Sigmoid colon (tissue), 7 donors: Measurements from ENCODE around the gene ZNF672. TPM values are rescaled to one million over a fixed set of nuclear protein-coding genes. Genes with fewer than 3 reads are reported as not detected.

Experiments used
- DNase-seq: peaks from one replicate; pipeline ENCODE4 v3.0.0-alpha.2; 2019
- H3K27ac ChIP-seq, 4 donors: fragments of 200-600 bp; sonication (generic); one replicate each; pipeline ENCODE4 v1.5.1; 2016 to 2019; ENCODE audit warnings: mild to moderate bottlenecking in 1 of 4
- H3K27me3 ChIP-seq, 3 donors: fragments of 200-600 bp; sonication (generic); one replicate each; pipeline ENCODE4 v1.5.1; 2019; ENCODE audit warnings: mild to moderate bottlenecking in 1 of 3
- H3K36me3 ChIP-seq, 4 donors: fragments of 200-600 bp; sonication (generic); one replicate each; pipeline ENCODE4 v1.5.1; 2016 to 2019
- H3K4me1 ChIP-seq, 4 donors: fragments of 200-600 bp; sonication (generic); one replicate each; pipeline ENCODE4 v1.5.1; 2017 to 2019
- H3K4me3 ChIP-seq, 4 donors: fragments of 200-600 bp; sonication (generic); one replicate each; pipeline ENCODE4 v1.5.1; 2017 to 2019; ENCODE audit warnings: mild to moderate bottlenecking in 2 of 4, moderate library complexity in 1 of 4
- H3K9me3 ChIP-seq, 4 donors: fragments of 200-600 bp in 3 of 4; sonication (generic) in 3 of 4; one replicate each; pipeline versions ENCODE4 v1.5.1 to v1.6.1; 2013 to 2019
- CTCF ChIP-seq, 4 experiments: fragments of 450-650 bp in 3 of 4; fragments of 200-600 bp in 1 of 4; IDR thresholded peaks; one replicate each; pipeline ENCODE4 v1.5.1; 2016 to 2019; ENCODE audit warnings: antibody characterized with exemption in 4 of 4, mild to moderate bottlenecking in 3 of 4, moderate library complexity in 2 of 4
- EP300 ChIP-seq, 4 donors: sonication (generic); formaldehyde crosslinking; IDR thresholded peaks; one replicate each; pipeline ENCODE4 v1.6.1; 2017; ENCODE audit warnings: antibody characterized with exemption in 4 of 4
- POLR2A ChIP-seq, 2 donors: fragments of 450-650 bp; IDR thresholded peaks; one replicate each; pipeline ENCODE4 v1.6.1; 2016; ENCODE audit warnings: antibody characterized with exemption in 2 of 2, mild to moderate bottlenecking in 2 of 2, moderate library complexity in 2 of 2
- POLR2AphosphoS5 ChIP-seq, 4 donors: sonication (generic); formaldehyde crosslinking; IDR thresholded peaks; one replicate each; pipeline ENCODE4 v1.6.1; 2017; ENCODE audit warnings: antibody characterized with exemption in 4 of 4
- WGBS, 2 donors: extraction: QIAGEN DNeasy Blood & Tissue Kit; methylation state at CpG; one replicate each; pipeline ENCODE4 v1.1.7; 2013; 5-methylcytosine and 5-hydroxymethylcytosine counted together
- intact Hi-C: fragments of 100-400 bp; cut with DNase I; formaldehyde crosslinking; loops from one replicate; pipeline ENCODE4 v1.15.1; 2023
- polyA plus RNA-seq, 3 donors: library from polyadenylated mRNA; stranded (reverse); fragments of 200-250 nt; gene quantifications; one replicate each; pipeline ENCODE4 v1.2.3, GENCODE V29; 2013
- total RNA-seq, 4 donors: library from RNA; depleted of rRNA; stranded (reverse); fragments of >200 nt; gene quantifications; one replicate each; pipeline ENCODE4 v1.1.0, GENCODE V29; 2016
- donor health status: healthy with polysubstance abuse.
- donor health status: Bipolar disorder and iron deficiency.
- donor health status: healthy.

The ZNF672 gene
- total and polyA plus RNA-seq, 7 donors = 14.4 to 31.1 (median 21.4) TPM

DNA sequence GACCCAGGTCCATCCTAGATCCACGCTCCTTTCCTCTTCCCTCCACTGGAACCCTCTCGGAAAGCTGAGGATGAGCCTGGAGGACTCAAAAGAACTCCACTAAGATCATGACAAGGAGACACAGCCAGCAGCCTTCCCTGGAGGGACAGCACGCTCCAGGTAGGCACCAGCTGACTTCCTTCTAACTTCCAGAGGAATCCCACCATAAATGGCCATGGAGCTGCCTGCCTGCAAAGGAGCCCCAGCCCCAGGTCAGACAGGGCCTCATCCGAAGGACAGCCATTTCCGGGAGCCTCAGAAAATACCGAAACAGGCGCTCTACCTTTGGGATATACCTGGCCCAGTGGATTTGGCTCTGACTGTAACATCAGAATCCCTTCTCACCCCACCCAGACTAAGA is 16.4 kb upstream of the ZNF672 start:
- no peak for DNase-seq
- Histone ChIP-seq H3K36me3 (peaks cover 0 to 13% (median 5%) of the 10 kb centered on the region in 4 donors), H3K27me3 (no peaks in the 10 kb centered on the region), H3K4me1 (peaks cover 0 to 67% (median 65%) of the 10 kb centered on the region in 4 donors), H3K27ac (peak overlapping the region in 1 of 4 donors; percentile 31), H3K9me3 (no peaks in the 10 kb centered on the region), H3K4me3 (no peak overlapping the region)
- TF ChIP-seq POLR2AphosphoS5 (IDR thresholded peaks at IDR 0.05) (no peak), POLR2A (IDR thresholded peaks at IDR 0.05) (no peak), EP300 (IDR thresholded peaks at IDR 0.05) (no peak), CTCF (IDR thresholded peaks at IDR 0.05) (no peak)
- 96 to 98% methylated on average over 7 of the region's 7 CpGs for WGBS, 2 donors
- intact Hi-C loops = no loop called here

DNA sequence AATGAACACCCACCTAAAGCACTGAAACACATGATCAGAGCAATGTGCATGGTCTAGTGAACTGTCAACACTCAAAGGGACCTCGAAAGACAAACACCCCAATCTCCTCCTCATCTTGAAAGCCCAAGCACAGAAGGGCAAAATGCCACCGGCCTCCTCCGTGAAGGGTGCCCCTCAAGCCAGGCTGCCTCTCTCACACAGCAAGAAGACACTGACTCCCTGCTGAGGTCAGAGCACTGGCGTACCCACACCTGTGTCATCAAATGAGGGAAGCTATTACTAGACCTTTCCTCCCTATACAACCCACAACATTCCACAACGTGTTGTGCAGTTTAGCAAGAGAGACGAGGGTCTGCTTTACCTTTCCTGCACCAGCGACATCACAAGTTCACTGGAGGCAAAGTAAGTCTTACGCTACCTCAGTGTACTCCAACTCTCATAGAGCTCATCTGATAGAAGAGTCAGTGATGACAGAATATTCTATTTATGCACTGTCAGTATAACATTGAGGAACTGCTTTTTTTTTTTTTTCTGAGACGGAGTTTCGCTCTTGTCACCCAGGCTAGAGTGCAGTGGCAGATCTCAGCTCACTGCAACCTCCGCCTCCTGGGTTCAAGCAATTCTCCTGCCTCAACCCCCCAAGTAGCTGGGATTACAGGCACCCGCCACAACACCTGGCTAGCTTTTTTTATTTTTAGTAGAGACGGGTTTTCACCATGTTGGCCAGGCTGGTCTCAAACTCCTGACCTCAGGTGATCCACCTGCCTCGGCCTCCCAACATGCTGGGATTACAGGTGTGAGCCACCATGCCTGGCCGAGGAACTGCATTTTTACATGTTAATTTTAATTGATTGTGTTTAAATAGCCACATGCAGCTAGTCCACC is 15.6 kb upstream of the ZNF672 start:
- TF ChIP-seq EP300 (IDR thresholded peaks at IDR 0.05) = no peak
- no peak for TF ChIP-seq CTCF (IDR thresholded peaks at IDR 0.05)
- no peak for TF ChIP-seq POLR2A (IDR thresholded peaks at IDR 0.05)
- Histone ChIP-seq H3K27me3 (no peaks in the 10 kb centered on the region), H3K36me3 (peaks cover 0 to 11% (median 0%) of the 10 kb centered on the region in 4 donors), H3K4me3 (peak overlapping the region in 1 of 4 donors; percentile 86), H3K27ac (no peak overlapping the region), H3K4me1 (peaks cover 0 to 75% (median 70%) of the 10 kb centered on the region in 4 donors), H3K9me3 (no peaks in the 10 kb centered on the region)
- intact Hi-C loops = no loop called here
- 84 to 87% methylated on average over 15 of the region's 15 CpGs for WGBS, 2 donors
- no peak for DNase-seq

DNA sequence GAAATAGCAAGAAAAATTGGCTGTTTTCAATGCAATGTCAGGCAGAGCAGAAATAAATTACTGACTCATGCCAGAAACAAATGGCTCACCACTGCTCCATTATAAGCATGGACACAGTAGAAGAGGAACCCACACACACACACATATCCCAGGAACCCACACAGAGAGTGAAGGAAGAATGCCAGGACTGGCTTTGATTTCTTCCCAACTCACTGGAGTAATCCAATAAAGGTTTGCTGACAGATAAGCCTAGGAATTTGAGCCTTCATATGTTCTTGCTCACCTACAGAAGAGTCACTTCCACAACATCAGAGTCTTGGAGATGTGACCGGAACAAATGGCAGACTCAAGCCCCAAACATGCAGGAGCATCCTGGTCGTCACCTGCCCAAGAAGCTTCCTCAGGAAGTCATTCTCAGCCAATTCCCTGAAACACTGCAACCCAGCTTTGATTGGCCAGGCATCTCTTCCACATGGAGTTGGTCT is 14.5 kb upstream of the ZNF672 start:
- peaks cover 0 to 72% (median 67%) of the 10 kb centered on the region in 4 donors for H3K4me1 ChIP-seq
- H3K9me3 ChIP-seq = no peaks in the 10 kb centered on the region
- TF ChIP-seq EP300 (IDR thresholded peaks at IDR 0.05) (no peak), CTCF (IDR thresholded peaks at IDR 0.05) (no peak), POLR2A (IDR thresholded peaks at IDR 0.05) (no peak), POLR2AphosphoS5 (IDR thresholded peaks at IDR 0.05) (no peak)
- H3K27me3 ChIP-seq = no peaks in the 10 kb centered on the region
- 86% methylated on average over 2 of the region's 2 CpGs for WGBS, 2 donors
- peak overlapping the region in 1 of 4 donors; percentile 86 for H3K4me3 ChIP-seq
- peaks cover 0 to 11% (median 0%) of the 10 kb centered on the region in 4 donors for H3K36me3 ChIP-seq
- H3K27ac ChIP-seq = no peak overlapping the region
- intact Hi-C loops = no loop called here
- no peak for DNase-seq

DNA sequence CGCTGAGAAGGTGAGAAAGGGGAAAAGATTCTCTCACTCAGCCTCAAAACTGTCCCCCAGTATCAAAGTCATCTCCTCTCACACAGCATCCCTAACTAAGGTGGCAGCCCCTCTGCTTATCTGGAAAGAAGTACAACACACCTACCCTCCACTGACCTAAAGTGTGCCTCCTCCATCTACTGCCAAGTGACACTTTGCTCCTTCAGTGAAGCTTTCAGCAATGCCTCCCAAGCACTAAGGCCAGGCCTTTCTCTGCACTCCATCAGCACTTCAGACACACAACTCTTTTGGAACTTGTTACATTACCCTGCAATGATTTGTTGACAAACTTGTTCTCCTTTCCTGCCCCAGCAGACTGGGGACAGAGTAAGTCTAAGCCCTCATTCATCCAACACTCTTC is 13.7 kb upstream of the ZNF672 start:
- peak overlapping the region in 3 of 4 donors; percentile 60 to 93 (median 86) for H3K4me3 ChIP-seq
- H3K9me3 ChIP-seq = no peaks in the 10 kb centered on the region
- intact Hi-C loops = no loop called here
- no peaks in the 10 kb centered on the region for H3K27me3 ChIP-seq
- TF ChIP-seq CTCF (IDR thresholded peaks at IDR 0.05) = no peak
- no peak for TF ChIP-seq EP300 (IDR thresholded peaks at IDR 0.05)
- TF ChIP-seq POLR2A (IDR thresholded peaks at IDR 0.05) = no peak
- no peak for TF ChIP-seq POLR2AphosphoS5 (IDR thresholded peaks at IDR 0.05)
- WGBS, 2 donors = 91 to 100% methylated on average over 1 of the region's 1 CpG
- peaks cover 0 to 65% (median 60%) of the 10 kb centered on the region in 4 donors for H3K4me1 ChIP-seq
- peak overlapping the region in 1 of 4 donors; percentile 94 for H3K27ac ChIP-seq
- no peak for DNase-seq
- peaks cover 0 to 11% (median 0%) of the 10 kb centered on the region in 4 donors for H3K36me3 ChIP-seq
